PC-3 (cell line): ENCODE results near the gene EIF6. TPM values are rescaled to one million over a fixed set of nuclear protein-coding genes. Genes with fewer than 3 reads are reported as not detected.

Experiments
- ATAC-seq: fragments of 200-7000 bp; cut with Tn5 transposase; 2 replicates; pipeline ENCODE4 v1.9.1; 2020; ENCODE audit warnings: mild to moderate bottlenecking, moderate library complexity
- BruUV-seq: library from RNA; stranded (reverse); fragments of 400-500 nt; replicated peaks from 2 replicates; lab custom pipeline; 2021; lab: Mats Ljungman, UMichigan
- CTCF ChIA-PET: fragments of 300-600 bp; sonication (Branson Sonifier 250); formaldehyde crosslinking; loops from one replicate; lab custom pipeline; 2022; ENCODE audit warnings: antibody characterized with exemption; lab: Charles Lee
- POLR2A ChIA-PET: fragments of 300-600 bp; sonication (Branson Sonifier 250); formaldehyde crosslinking; loops from one replicate; lab custom pipeline; 2022; ENCODE audit warnings: antibody characterized with exemption; ENCODE audit not compliant: unreplicated experiment; lab: Charles Lee
- DNase-seq: peaks from one replicate; pipeline ENCODE4 v3.0.0-alpha.2; 2015
- H2AFZ ChIP-seq: fragments of 300-600 bp; sonication (generic); 2 replicates; pipeline ENCODE4 v1.6.0; 2016; ENCODE audit warnings: antibody characterized with exemption, low read length
- H3F3A ChIP-seq: fragments of 300-600 bp; sonication (generic); one replicate; pipeline ENCODE4 v1.6.0; 2017; ENCODE audit warnings: antibody characterized with exemption, low read length, control low read depth, mild to moderate bottlenecking; ENCODE audit not compliant: unreplicated experiment
- H3K27ac ChIP-seq: fragments of 300-600 bp; sonication (generic); 2 replicates; pipeline ENCODE4 v1.5.1; 2016; ENCODE audit warnings: mild to moderate bottlenecking, low read length
- H3K27me3 ChIP-seq: fragments of 300-600 bp; sonication (generic); 2 replicates; pipeline ENCODE4 v1.6.1; 2016; ENCODE audit warnings: low read length, mixed read lengths
- H3K36me3 ChIP-seq: fragments of 300-600 bp; sonication (generic); 2 replicates; pipeline ENCODE4 v1.6.1; 2016; ENCODE audit warnings: low read depth, mixed run types, low read length, mixed read lengths
- H3K4me1 ChIP-seq: fragments of 300-600 bp; sonication (generic); 2 replicates; pipeline ENCODE4 v1.5.1; 2016; ENCODE audit warnings: low read length; ENCODE audit not compliant: insufficient read depth
- H3K4me2 ChIP-seq: fragments of 300-600 bp; sonication (generic); 2 replicates; pipeline ENCODE4 v1.6.0; 2016; ENCODE audit warnings: low read length
- H3K4me3 ChIP-seq: fragments of 300-600 bp; sonication (generic); 2 replicates; pipeline ENCODE4 v1.5.1; 2016; ENCODE audit warnings: mild to moderate bottlenecking, low read length, mixed read lengths
- H3K79me2 ChIP-seq: fragments of 300-600 bp; sonication (generic); 2 replicates; pipeline ENCODE4 v1.6.1; 2017; ENCODE audit warnings: low read length, mixed read lengths
- H3K9ac ChIP-seq: fragments of 300-600 bp; sonication (generic); 2 replicates; pipeline ENCODE4 v1.6.0; 2016; ENCODE audit warnings: mild to moderate bottlenecking, low read length
- H3K9me2 ChIP-seq: fragments of 300-600 bp; sonication (generic); replicated peaks from 2 replicates; pipeline ENCODE4 v1.6.1; 2016; ENCODE audit warnings: mixed run types, low read length, mixed read lengths
- H3K9me3 ChIP-seq: fragments of 300-600 bp; sonication (generic); 2 replicates; pipeline ENCODE4 v1.6.1; 2016; ENCODE audit warnings: low read length, mixed read lengths
- H4K20me1 ChIP-seq: fragments of 300-600 bp; sonication (generic); 2 replicates; pipeline ENCODE4 v1.6.1; 2016; ENCODE audit warnings: low read length, mixed read lengths
- CTCF ChIP-seq: fragments of 300-600 bp; sonication (generic); conservative IDR thresholded peaks from 2 replicates; pipeline ENCODE4 v1.5.1; 2017; ENCODE audit warnings: antibody characterized with exemption, low read depth, mild to moderate bottlenecking, low read length
- EZH2 ChIP-seq: fragments of 300-600 bp; sonication (generic); IDR thresholded peaks from one replicate; pipeline ENCODE4 v1.6.1; 2017; ENCODE audit warnings: antibody characterized with exemption, mild to moderate bottlenecking, low read length; ENCODE audit not compliant: unreplicated experiment
- EZH2phosphoT487 ChIP-seq: fragments of 300-600 bp; sonication (generic); IDR thresholded peaks from 2 replicates; pipeline ENCODE4 v1.6.1; 2018; ENCODE audit warnings: mild to moderate bottlenecking, antibody characterized with exemption, low read length, borderline replicate concordance
- intact Hi-C: fragments of 100-400 bp; cut with micrococcal nuclease; formaldehyde crosslinking; loops from 2 replicates; pipeline ENCODE4 v1.9.0; 2023
- total RNA-seq: library from RNA; depleted of rRNA; stranded (reverse); fragments of >200 nt; gene quantifications from 2 replicates; pipeline ENCODE4 v1.2.3, GENCODE V29; 2014

Gene EIF6
- total RNA-seq, 1 experiment from 2014 or later: 292 TPM

GRCh38 chr20:35277531-35278395 is 6.8 kb downstream of the EIF6 start, which contains the start of gene MMP24OS:
Gene MMP24OS (minus strand): TSS chr20:35278122. CDS start chr20:35277929, 193 bp downstream.
- H3K27me3 ChIP-seq: no peaks in the 10 kb centered on the region
- H3K9me3 ChIP-seq: no peaks in the 10 kb centered on the region
- H3K4me2 ChIP-seq: peak within 1 kb of the TSS; percentile 96
- DNase-seq (peak; percentile 91), ATAC-seq (peak; percentile 90)
- H3K36me3 ChIP-seq: peaks cover 41% of the 10 kb centered on the region
- H3K4me1 ChIP-seq: peaks cover 12% of the 10 kb centered on the region
- H3K9me2 ChIP-seq: no peaks in the 10 kb centered on the region
- ChIA-PET POLR2A (interaction anchor here (0.6 to 1.4 kb wide), 4 partner anchors 28 to 404 kb away, joined by 3 to 6 read pairs (median 3); no protein-coding TSS in a partner anchor), CTCF (interaction anchor here (0.6 to 0.7 kb wide), 3 partner anchors 14 to 552 kb away, joined by 3 to 5 read pairs (median 4); no protein-coding TSS in a partner anchor)
- peak within 1 kb of the TSS; percentile 86 for H3K9ac ChIP-seq
- peaks cover 20% of the 10 kb centered on the region for H3F3A ChIP-seq
- intact Hi-C loops: no loop called here
- H3K27ac ChIP-seq: peak within 1 kb of the TSS; percentile 68
- H4K20me1 ChIP-seq: peaks cover 7% of the 10 kb centered on the region; the same call in 1 of the 2 replicates
- H2AFZ ChIP-seq: peak within 1 kb of the TSS; percentile 48; the same call in 1 of the 2 replicates
- peaks cover 35% of the 10 kb centered on the region for H3K79me2 ChIP-seq
- TF ChIP-seq CTCF (peak; percentile 18; the same call in 1 of the 2 replicates), EZH2phosphoT487 (no peak)
- peak within 1 kb of the TSS; percentile 84 for H3K4me3 ChIP-seq
- no TSS peak for BruUV-seq

GRCh38 chr20:35277127-35277526 is 7.4 kb downstream of the EIF6 start:
- ChIA-PET POLR2A (interaction anchor here (1.4 kb wide), 1 partner anchor 132 kb away, joined by 3 read pairs; no protein-coding TSS in a partner anchor), CTCF (interaction anchor here (0.7 kb wide), 1 partner anchor 14 kb away, joined by 5 read pairs; no protein-coding TSS in a partner anchor)
- peaks cover 12% of the 10 kb centered on the region for H3K4me1 ChIP-seq
- peaks cover 20% of the 10 kb centered on the region for H3F3A ChIP-seq
- TF ChIP-seq CTCF (no peak), EZH2 (no peak), EZH2phosphoT487 (no peak)
- intact Hi-C loops: no loop called here
- peaks cover 29% of the 10 kb centered on the region for H3K79me2 ChIP-seq
- H3K27me3 ChIP-seq: no peaks in the 10 kb centered on the region
- H3K27ac ChIP-seq: peak overlapping the region; percentile 68
- peak overlapping the region; percentile 96 for H3K4me2 ChIP-seq
- ATAC-seq: no peak
- BruUV-seq: no TSS peak
- H3K4me3 ChIP-seq: peak overlapping the region; percentile 84
- 0 out of 2 replicates have a peak overlapping the region, but pooled peaks have one; percentile 17 for H2AFZ ChIP-seq
- no peak for DNase-seq
- no peaks in the 10 kb centered on the region for H3K9me2 ChIP-seq
- no peaks in the 10 kb centered on the region for H3K9me3 ChIP-seq
- H3K36me3 ChIP-seq: peaks cover 38% of the 10 kb centered on the region
- peaks cover 7% of the 10 kb centered on the region; the same call in 1 of the 2 replicates for H4K20me1 ChIP-seq
- peak overlapping the region; percentile 86 for H3K9ac ChIP-seq
